Adipocyte (in vitro differentiated cells): ENCODE results near the gene NR6A1.
A peak's percentile ranks its signal among the peaks of the same experiment; 100 is the strongest.

Source experiments
- DNase-seq: peaks from one replicate; pipeline ENCODE4 v3.0.0-alpha.2; 2015; ENCODE audit warnings: low read depth
- H3K27me3 ChIP-seq: replicated peaks from 2 replicates; pipeline ENCODE4 v1.7.0; 2013; ENCODE audit warnings: mild to moderate bottlenecking, low read length, moderate library complexity; ENCODE audit not compliant: control insufficient read depth, insufficient read depth
- H3K36me3 ChIP-seq: 2 replicates; pipeline ENCODE4 v1.7.0; 2013; ENCODE audit warnings: low read length, mild to moderate bottlenecking, moderate library complexity; ENCODE audit not compliant: control insufficient read depth, insufficient read depth, severe bottlenecking
- H3K4me1 ChIP-seq: 2 replicates; pipeline ENCODE4 v1.7.0; 2013; ENCODE audit warnings: mild to moderate bottlenecking, low read length, moderate library complexity; ENCODE audit not compliant: control insufficient read depth, insufficient read depth
- H3K4me3 ChIP-seq: 2 replicates; pipeline ENCODE4 v1.7.0; 2013; ENCODE audit warnings: mild to moderate bottlenecking, low read length, moderate library complexity
- H3K9ac ChIP-seq: 2 replicates; pipeline ENCODE4 v1.7.0; 2013; ENCODE audit warnings: mild to moderate bottlenecking, low read length, moderate library complexity
- H3K9me3 ChIP-seq: 2 replicates; pipeline ENCODE4 v1.7.0; 2013; ENCODE audit warnings: mild to moderate bottlenecking, low read length, moderate library complexity; ENCODE audit not compliant: control insufficient read depth

The NR6A1 gene

GRCh38 chr9:124596172-124596839 is 174.8 kb downstream of the NR6A1 start:
- no peak overlapping the region for H3K4me3 ChIP-seq
- H3K9me3 ChIP-seq, result no peaks in the 10 kb centered on the region
- H3K27me3 ChIP-seq, result no peaks in the 10 kb centered on the region
- peaks cover 50% of the 10 kb centered on the region for H3K4me1 ChIP-seq
- DNase-seq, result no peak
- no peak overlapping the region for H3K9ac ChIP-seq
- H3K36me3 ChIP-seq, result no peaks in the 10 kb centered on the region

GRCh38 chr9:124595743-124596142 is 175.4 kb downstream of the NR6A1 start:
- Histone ChIP-seq H3K9ac (no peak overlapping the region), H3K9me3 (no peaks in the 10 kb centered on the region), H3K27me3 (no peaks in the 10 kb centered on the region), H3K4me3 (no peak overlapping the region), H3K36me3 (no peaks in the 10 kb centered on the region), H3K4me1 (peaks cover 53% of the 10 kb centered on the region)
- no peak for DNase-seq

- Histone ChIP-seq H3K4me3 (peak overlapping the region; percentile 26), H3K27me3 (no peaks in the 10 kb centered on the region), H3K9ac (peak overlapping the region; percentile 58), H3K4me1 (peaks cover 51% of the 10 kb centered on the region), H3K9me3 (no peaks in the 10 kb centered on the region), H3K36me3 (no peaks in the 10 kb centered on the region)
- DNase-seq, result no peak
Measured at GRCh38 chr9:124594673-124595072, 176.4 kb downstream of the NR6A1 start.

- H3K27me3 ChIP-seq, result no peaks in the 10 kb centered on the region
- DNase-seq, result no peak
- peak overlapping the region; percentile 26 for H3K4me3 ChIP-seq
- no peaks in the 10 kb centered on the region for H3K9me3 ChIP-seq
- peaks cover 51% of the 10 kb centered on the region for H3K4me1 ChIP-seq
- peak overlapping the region; percentile 58 for H3K9ac ChIP-seq
- H3K36me3 ChIP-seq, result no peaks in the 10 kb centered on the region
Measured at GRCh38 chr9:124594225-124594624, 176.9 kb downstream of the NR6A1 start.

GRCh38 chr9:124593651-124594058 is 177.5 kb downstream of the NR6A1 start:
- no peaks in the 10 kb centered on the region for H3K36me3 ChIP-seq
- peak overlapping the region; percentile 26 for H3K4me3 ChIP-seq
- no peaks in the 10 kb centered on the region for H3K9me3 ChIP-seq
- H3K27me3 ChIP-seq, result no peaks in the 10 kb centered on the region
- no peak for DNase-seq
- H3K4me1 ChIP-seq, result peaks cover 51% of the 10 kb centered on the region
- peak overlapping the region; percentile 58 for H3K9ac ChIP-seq

GRCh38 chr9:124593200-124593599 is 177.9 kb downstream of the NR6A1 start:
- no peaks in the 10 kb centered on the region for H3K9me3 ChIP-seq
- no peak for DNase-seq
- no peak overlapping the region for H3K4me3 ChIP-seq
- H3K4me1 ChIP-seq, result peaks cover 51% of the 10 kb centered on the region
- H3K36me3 ChIP-seq, result no peaks in the 10 kb centered on the region
- no peaks in the 10 kb centered on the region for H3K27me3 ChIP-seq
- peak overlapping the region; percentile 21 for H3K9ac ChIP-seq

GRCh38 chr9:124590889-124591641 is 180.0 kb downstream of the NR6A1 start:
- DNase-seq, result no peak

GRCh38 chr9:124584631-124585030 is 186.5 kb downstream of the NR6A1 start:
- peaks cover 15% of the 10 kb centered on the region for H3K4me1 ChIP-seq
- H3K27me3 ChIP-seq, result no peaks in the 10 kb centered on the region
- H3K9ac ChIP-seq, result no peak overlapping the region
- no peak overlapping the region for H3K4me3 ChIP-seq
- H3K9me3 ChIP-seq, result no peaks in the 10 kb centered on the region
- DNase-seq, result no peak
- H3K36me3 ChIP-seq, result no peaks in the 10 kb centered on the region

More at GRCh38 chr9:124590889-124591641, 180.0 kb downstream of the NR6A1 start:
- no peak overlapping the region for H3K4me3 ChIP-seq
- no peaks in the 10 kb centered on the region for H3K36me3 ChIP-seq
- H3K9me3 ChIP-seq, result no peaks in the 10 kb centered on the region
- peaks cover 47% of the 10 kb centered on the region for H3K4me1 ChIP-seq
- no peak overlapping the region for H3K9ac ChIP-seq
- H3K27me3 ChIP-seq, result no peaks in the 10 kb centered on the region

- Histone ChIP-seq H3K36me3 (no peaks in the 10 kb centered on the region), H3K4me3 (no peak overlapping the region), H3K9me3 (no peaks in the 10 kb centered on the region), H3K4me1 (peaks cover 15% of the 10 kb centered on the region), H3K9ac (no peak overlapping the region), H3K27me3 (no peaks in the 10 kb centered on the region)
- DNase-seq, result no peak
Measured at GRCh38 chr9:124583134-124583533, 188.0 kb downstream of the NR6A1 start.

- Histone ChIP-seq H3K27me3 (no peaks in the 10 kb centered on the region), H3K4me3 (no peak overlapping the region), H3K9me3 (no peaks in the 10 kb centered on the region), H3K36me3 (no peaks in the 10 kb centered on the region), H3K4me1 (peaks cover 12% of the 10 kb centered on the region), H3K9ac (no peak overlapping the region)
- no peak for DNase-seq
Measured at GRCh38 chr9:124580186-124580585, 190.9 kb downstream of the NR6A1 start.

- Histone ChIP-seq H3K36me3 (no peaks in the 10 kb centered on the region), H3K4me1 (peaks cover 16% of the 10 kb centered on the region), H3K27me3 (no peaks in the 10 kb centered on the region)
Measured at GRCh38 chr9:124576751-124577150, 194.4 kb downstream of the NR6A1 start.

More at GRCh38 chr9:124576751-124577150, 194.4 kb downstream of the NR6A1 start:
- no peaks in the 10 kb centered on the region for H3K9me3 ChIP-seq
- H3K9ac ChIP-seq, result no peak overlapping the region
- DNase-seq, result no peak
- no peak overlapping the region for H3K4me3 ChIP-seq
